DND-41 (cell line): ENCODE results near the gene PINK1.

Experiments used
- CTCF ChIP-seq: IDR thresholded peaks from 2 replicates; pipeline ENCODE4 v1.5.1; 2012; ENCODE audit warnings: borderline replicate concordance, low read length, moderate library complexity, mild to moderate bottlenecking; ENCODE audit not compliant: poor library complexity, severe bottlenecking; ENCODE audit errors: extremely low read depth
- EZH2 ChIP-seq: IDR thresholded peaks from 3 replicates; pipeline ENCODE4 v1.6.1; 2012; ENCODE audit warnings: borderline replicate concordance, low read depth, mild to moderate bottlenecking, moderate library complexity, low read length, inconsistent platforms; ENCODE audit not compliant: severe bottlenecking

- TF ChIP-seq EZH2 (no peak), CTCF (no peak)
Measured at GRCh38 chr1:20662110-20662475, 28.8 kb downstream of the PINK1 start.
